ENCODE results near the gene CDCA5.
"Not testable (repeated sequence)": the region's sequence is repeated elsewhere in the genome, so short reads cannot be mapped to it uniquely, and the experiment has no call there.

The CDCA5 gene

GRCh38 chr11:65118891-65119669, 35.2 kb upstream of the CDCA5 start:
- DNase-seq, result not testable (repeated sequence)

GRCh38 chr11:65118097-65118837, 34.4 kb upstream of the CDCA5 start:
- DNase-seq, result no peak

GRCh38 chr11:65117206-65118096, 33.6 kb upstream of the CDCA5 start, which contains the start of gene ZNHIT2:
TSS of gene ZNHIT2 (minus strand) at chr11:65117701. CDS start at chr11:65117653, 48 bp downstream.
- DNase-seq, result peak; percentile 100

- DNase-seq, result peak; percentile 55
Measured at GRCh38 chr11:65116370-65117205, 32.7 kb upstream of the CDCA5 start.

GRCh38 chr11:65115361-65116082, 31.7 kb upstream of the CDCA5 start:
- DNase-seq, result no peak

GRCh38 chr11:65114538-65115171, 30.8 kb upstream of the CDCA5 start:
- DNase-seq, result no peak

GRCh38 chr11:65113839-65114238, 30.0 kb upstream of the CDCA5 start:
- no peak for DNase-seq

DNA sequence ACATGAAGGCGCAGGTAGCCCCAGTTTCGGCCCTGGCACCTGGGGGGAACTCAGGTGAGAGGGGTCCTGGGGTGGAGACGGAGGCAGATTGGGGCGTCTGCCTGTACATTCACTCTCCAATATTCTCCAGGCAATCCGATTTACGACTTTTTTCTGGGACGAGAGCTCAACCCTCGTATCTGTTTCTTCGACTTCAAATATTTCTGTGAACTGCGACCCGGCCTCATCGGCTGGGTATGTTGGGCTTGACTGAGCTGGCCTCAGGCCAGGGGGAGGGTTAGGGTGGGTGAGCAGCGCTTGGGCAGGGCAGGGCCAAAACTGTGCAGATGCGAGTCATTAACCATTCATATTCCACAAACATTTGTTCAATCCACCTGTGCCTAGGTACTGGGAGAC, 29.5 kb upstream of the CDCA5 start:
- no peak for DNase-seq

GRCh38 chr11:65112546-65113360, 28.9 kb upstream of the CDCA5 start:
- DNase-seq, result peak; percentile 78

DNA sequence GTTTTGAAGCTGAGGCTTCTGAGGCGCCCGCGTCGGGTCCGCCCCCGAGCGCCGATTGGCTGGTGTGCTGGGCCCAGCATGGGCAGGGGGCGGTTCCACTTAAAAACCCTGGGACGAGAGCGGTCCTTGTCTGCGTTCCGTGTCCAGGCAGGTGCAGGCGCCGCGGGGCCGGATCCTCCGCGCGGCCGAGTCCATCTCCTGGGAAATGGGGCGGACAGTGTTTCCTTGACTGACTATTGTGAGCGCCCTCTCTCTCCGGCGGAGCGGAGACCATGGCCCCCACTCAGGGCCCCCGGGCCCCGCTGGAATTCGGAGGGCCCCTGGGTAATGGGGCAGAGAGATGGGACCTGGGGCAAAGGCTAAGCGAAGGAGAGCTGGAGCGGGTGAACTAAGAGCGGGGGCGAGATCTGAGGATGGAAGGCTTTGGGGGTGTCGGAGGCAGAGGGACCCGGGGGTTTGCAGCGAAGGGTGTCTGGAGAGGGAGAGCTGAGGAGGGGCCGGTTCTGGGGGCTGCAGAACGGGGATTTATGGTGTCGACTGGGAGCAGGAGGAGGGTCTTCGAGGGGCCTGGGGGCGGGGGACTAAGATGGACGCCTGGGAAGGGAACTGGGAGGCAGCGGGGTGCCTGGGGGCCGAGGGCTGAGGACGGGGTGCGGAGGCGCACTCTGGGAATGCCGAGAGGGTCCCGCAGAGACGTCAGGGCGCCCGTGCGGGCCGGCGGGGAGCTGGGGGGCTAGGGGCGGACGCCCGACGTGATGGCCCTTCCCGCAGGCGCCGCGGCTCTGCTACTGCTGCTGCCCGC, 28.1 kb upstream of the CDCA5 start, which contains the start of gene TM7SF2:
Gene TM7SF2 (plus strand): TSS at position 129 of the 802 bp plus-strand sequence. CDS start 144 bp downstream, at position 273.
- peak; percentile 95 for DNase-seq

GRCh38 chr11:65111159-65111743, 27.4 kb upstream of the CDCA5 start:
- no peak for DNase-seq

GRCh38 chr11:65110354-65110861, 26.6 kb upstream of the CDCA5 start:
- DNase-seq, result peak; percentile 97

GRCh38 chr11:65109231-65110198, 25.7 kb upstream of the CDCA5 start:
- no peak for DNase-seq

- no peak for DNase-seq
Measured at GRCh38 chr11:65108469-65109123, 24.8 kb upstream of the CDCA5 start.

DNA sequence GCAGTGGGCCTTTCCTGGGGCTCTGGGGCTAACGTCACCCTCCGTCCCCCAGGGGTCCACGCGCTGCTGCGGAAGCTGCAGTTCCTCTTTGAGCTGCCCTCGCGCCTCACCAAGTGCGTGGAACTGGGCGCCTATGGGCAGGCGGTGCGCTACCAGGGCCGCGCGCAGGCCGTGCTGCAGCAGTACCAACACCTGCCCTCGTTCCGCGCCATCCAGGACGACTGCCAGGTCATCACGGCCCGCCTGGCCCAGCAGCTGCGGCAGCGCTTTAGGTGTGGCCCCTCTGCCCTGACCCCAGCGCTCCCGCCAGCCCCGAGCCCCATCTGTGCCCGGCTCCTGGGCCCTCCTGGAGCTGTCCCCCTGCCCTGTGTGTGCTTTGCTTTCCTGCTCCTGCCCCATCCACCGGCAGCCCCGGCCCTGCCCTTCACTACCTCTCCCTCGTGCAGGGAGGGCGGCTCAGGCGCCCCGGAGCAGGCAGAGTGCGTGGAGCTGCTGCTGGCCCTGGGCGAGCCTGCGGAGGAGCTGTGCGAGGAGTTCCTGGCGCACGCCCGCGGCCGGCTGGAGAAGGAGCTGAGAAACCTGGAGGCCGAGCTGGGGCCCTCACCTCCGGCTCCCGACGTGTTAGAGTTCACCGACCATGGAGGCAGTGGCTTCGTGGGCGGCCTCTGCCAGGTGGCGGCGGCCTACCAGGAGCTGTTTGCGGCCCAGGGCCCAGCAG, 24.1 kb upstream of the CDCA5 start:
- no peak for DNase-seq

- no peak for DNase-seq
Measured at GRCh38 chr11:65107078-65107477, 23.2 kb upstream of the CDCA5 start.
